ENCODE results near the gene PDZD2. TPM values are rescaled to one million over a fixed set of nuclear protein-coding genes. Genes with fewer than 3 reads are reported as not detected.

The PDZD2 gene
- total and polyA plus RNA-seq, 2 donors (not counting 3 experiments of a cell fraction or from before 2014, with no cell fraction given), result 0.66 to 6.9 TPM

DNA sequence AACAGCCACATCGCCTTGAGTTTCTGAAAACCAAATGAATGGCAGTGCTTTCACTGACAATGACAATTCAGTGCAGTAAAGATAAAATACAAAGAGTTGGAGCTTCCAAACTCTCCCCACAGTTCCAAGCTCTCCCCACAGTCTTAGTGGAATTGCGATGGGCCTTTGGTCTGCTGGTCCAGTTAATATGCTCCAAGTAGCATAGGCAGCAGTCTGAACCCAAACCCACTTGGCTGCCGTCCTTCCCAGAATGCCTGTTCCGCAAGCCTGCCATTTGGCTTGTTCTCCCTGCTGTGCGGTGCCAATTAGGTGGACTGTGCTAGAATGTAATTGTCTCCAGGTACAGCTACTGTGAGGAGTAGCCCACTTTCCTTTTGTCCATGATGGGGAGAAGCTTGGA, 285.1 kb downstream of the PDZD2 start:
- Histone ChIP-seq H3K27ac (ENCODE audit: insufficient read depth, low read depth, low read length) (no peak overlapping the region), H3K9me1 (replicated peaks; ENCODE audit: control insufficient read depth, extremely low read depth, insufficient read depth, low read length) (no peaks in the 10 kb centered on the region), H2AFZ (ENCODE audit: low read depth, low read length) (no peak overlapping the region), H3K9me3 (replicated peaks; ENCODE audit: control insufficient read depth, insufficient read depth, low read length) (no peaks in the 10 kb centered on the region), H3K9ac (replicated peaks; ENCODE audit: extremely low read depth, insufficient read depth, low read length) (no peak overlapping the region), H3K4me1 (ENCODE audit: control insufficient read depth, extremely low read depth, insufficient read depth, low read length) (no peaks in the 10 kb centered on the region), H3K27me3 (ENCODE audit: control insufficient read depth in 2 of 2, insufficient read depth in 2 of 2, low read length in 2 of 2) (no peaks in the 10 kb centered on the region), H3K4me3 (replicated peaks in 1 of 3; ENCODE audit: insufficient read depth in 1 of 3, low read depth in 1 of 3, low read length in 3 of 3) (no peak overlapping the region), H3K79me2 (ENCODE audit: control insufficient read depth, insufficient read depth, low read length) (no peaks in the 10 kb centered on the region), H3K4me2 (ENCODE audit: insufficient read depth, low read length) (no peak overlapping the region), H3K36me3 (ENCODE audit: control insufficient read depth in 2 of 2, extremely low read depth in 1 of 2, insufficient read depth in 2 of 2, low read length in 2 of 2) (no peaks in the 10 kb centered on the region), H4K20me1 (replicated peaks; ENCODE audit: control insufficient read depth, extremely low read depth, insufficient read depth, low read length) (no peaks in the 10 kb centered on the region)
- no TSS peak for BruUV-seq (replicated peaks)
- intact Hi-C loops (cut with micrococcal nuclease) (no loop called here), dilution Hi-C loops (cut with MboI; ENCODE audit: extremely low pct_ligation_motif_present, low sequenced_read_pairs) (no loop called here)
- ChIA-PET CTCF (interaction anchor here (1.4 to 1.5 kb wide), 2 partner anchors 28 to 153 kb away, joined by 3 to 4 read pairs; no protein-coding TSS in a partner anchor), POLR2A (no interaction called here)
- FAIRE-seq, result no peak
- TF ChIP-seq POLR2A (IDR thresholded peaks at IDR 0.05; ENCODE audit: low read depth, low read length) (no peak), GATA2 (IDR thresholded peaks at IDR 0.05; ENCODE audit: insufficient read depth, insufficient read length, low read depth, low read length) (no peak), POLR2AphosphoS5 (IDR thresholded peaks at IDR 0.05; ENCODE audit: insufficient read depth, low read depth, low read length) (no peak), MYC (IDR thresholded peaks at IDR 0.05; ENCODE audit: low read depth, low read length) (no peak), FOS (IDR thresholded peaks at IDR 0.05; ENCODE audit: borderline replicate concordance, insufficient read depth, low read length) (no peak), JUN (IDR thresholded peaks at IDR 0.05; ENCODE audit: borderline replicate concordance, insufficient read depth, insufficient read length, low read depth) (no peak), EZH2 (IDR thresholded peaks at IDR 0.05; ENCODE audit: borderline replicate concordance, low read depth, low read length, severe bottlenecking) (no peak)
- TF ChIP-seq, protein P1, sequence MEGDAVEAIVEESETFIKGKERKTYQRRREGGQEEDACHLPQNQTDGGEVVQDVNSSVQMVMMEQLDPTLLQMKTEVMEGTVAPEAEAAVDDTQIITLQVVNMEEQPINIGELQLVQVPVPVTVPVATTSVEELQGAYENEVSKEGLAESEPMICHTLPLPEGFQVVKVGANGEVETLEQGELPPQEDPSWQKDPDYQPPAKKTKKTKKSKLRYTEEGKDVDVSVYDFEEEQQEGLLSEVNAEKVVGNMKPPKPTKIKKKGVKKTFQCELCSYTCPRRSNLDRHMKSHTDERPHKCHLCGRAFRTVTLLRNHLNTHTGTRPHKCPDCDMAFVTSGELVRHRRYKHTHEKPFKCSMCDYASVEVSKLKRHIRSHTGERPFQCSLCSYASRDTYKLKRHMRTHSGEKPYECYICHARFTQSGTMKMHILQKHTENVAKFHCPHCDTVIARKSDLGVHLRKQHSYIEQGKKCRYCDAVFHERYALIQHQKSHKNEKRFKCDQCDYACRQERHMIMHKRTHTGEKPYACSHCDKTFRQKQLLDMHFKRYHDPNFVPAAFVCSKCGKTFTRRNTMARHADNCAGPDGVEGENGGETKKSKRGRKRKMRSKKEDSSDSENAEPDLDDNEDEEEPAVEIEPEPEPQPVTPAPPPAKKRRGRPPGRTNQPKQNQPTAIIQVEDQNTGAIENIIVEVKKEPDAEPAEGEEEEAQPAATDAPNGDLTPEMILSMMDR (IDR thresholded peaks at IDR 0.05; ENCODE audit: extremely low read depth in 1 of 2, insufficient read depth in 1 of 2, low read depth in 1 of 2, low read length in 2 of 2), result no peak
- TF ChIP-seq, protein P2, sequence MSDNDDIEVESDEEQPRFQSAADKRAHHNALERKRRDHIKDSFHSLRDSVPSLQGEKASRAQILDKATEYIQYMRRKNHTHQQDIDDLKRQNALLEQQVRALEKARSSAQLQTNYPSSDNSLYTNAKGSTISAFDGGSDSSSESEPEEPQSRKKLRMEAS (IDR thresholded peaks at IDR 0.05; ENCODE audit: insufficient read depth, insufficient read length), result no peak
- no peak for DNase-seq (ENCODE audit: low read depth, low spot score)

All from endothelial cell of umbilical vein (primary cell).